ENCODE data around the gene PRDX6.

- no peak for TF ChIP-seq ZSCAN18 (tag by site-specific recombination; IDR thresholded peaks at IDR 0.05)
- TF ChIP-seq ZBTB17 (tag by site-specific recombination; IDR thresholded peaks at IDR 0.05), result no peak
- no peak for TF ChIP-seq ZFP41 (tag by site-specific recombination; IDR thresholded peaks at IDR 0.05; ENCODE audit: borderline replicate concordance)
- no peak for TF ChIP-seq MZF1 (tag by site-specific recombination; IDR thresholded peaks at IDR 0.05; ENCODE audit: borderline replicate concordance)
- TF ChIP-seq, protein P1, sequence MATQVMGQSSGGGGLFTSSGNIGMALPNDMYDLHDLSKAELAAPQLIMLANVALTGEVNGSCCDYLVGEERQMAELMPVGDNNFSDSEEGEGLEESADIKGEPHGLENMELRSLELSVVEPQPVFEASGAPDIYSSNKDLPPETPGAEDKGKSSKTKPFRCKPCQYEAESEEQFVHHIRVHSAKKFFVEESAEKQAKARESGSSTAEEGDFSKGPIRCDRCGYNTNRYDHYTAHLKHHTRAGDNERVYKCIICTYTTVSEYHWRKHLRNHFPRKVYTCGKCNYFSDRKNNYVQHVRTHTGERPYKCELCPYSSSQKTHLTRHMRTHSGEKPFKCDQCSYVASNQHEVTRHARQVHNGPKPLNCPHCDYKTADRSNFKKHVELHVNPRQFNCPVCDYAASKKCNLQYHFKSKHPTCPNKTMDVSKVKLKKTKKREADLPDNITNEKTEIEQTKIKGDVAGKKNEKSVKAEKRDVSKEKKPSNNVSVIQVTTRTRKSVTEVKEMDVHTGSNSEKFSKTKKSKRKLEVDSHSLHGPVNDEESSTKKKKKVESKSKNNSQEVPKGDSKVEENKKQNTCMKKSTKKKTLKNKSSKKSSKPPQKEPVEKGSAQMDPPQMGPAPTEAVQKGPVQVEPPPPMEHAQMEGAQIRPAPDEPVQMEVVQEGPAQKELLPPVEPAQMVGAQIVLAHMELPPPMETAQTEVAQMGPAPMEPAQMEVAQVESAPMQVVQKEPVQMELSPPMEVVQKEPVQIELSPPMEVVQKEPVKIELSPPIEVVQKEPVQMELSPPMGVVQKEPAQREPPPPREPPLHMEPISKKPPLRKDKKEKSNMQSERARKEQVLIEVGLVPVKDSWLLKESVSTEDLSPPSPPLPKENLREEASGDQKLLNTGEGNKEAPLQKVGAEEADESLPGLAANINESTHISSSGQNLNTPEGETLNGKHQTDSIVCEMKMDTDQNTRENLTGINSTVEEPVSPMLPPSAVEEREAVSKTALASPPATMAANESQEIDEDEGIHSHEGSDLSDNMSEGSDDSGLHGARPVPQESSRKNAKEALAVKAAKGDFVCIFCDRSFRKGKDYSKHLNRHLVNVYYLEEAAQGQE (tag by site-specific recombination; IDR thresholded peaks at IDR 0.05), result no peak
- TF ChIP-seq ZBTB1 (tag by site-specific recombination; IDR thresholded peaks at IDR 0.05), result no peak
- TF ChIP-seq, protein P2, sequence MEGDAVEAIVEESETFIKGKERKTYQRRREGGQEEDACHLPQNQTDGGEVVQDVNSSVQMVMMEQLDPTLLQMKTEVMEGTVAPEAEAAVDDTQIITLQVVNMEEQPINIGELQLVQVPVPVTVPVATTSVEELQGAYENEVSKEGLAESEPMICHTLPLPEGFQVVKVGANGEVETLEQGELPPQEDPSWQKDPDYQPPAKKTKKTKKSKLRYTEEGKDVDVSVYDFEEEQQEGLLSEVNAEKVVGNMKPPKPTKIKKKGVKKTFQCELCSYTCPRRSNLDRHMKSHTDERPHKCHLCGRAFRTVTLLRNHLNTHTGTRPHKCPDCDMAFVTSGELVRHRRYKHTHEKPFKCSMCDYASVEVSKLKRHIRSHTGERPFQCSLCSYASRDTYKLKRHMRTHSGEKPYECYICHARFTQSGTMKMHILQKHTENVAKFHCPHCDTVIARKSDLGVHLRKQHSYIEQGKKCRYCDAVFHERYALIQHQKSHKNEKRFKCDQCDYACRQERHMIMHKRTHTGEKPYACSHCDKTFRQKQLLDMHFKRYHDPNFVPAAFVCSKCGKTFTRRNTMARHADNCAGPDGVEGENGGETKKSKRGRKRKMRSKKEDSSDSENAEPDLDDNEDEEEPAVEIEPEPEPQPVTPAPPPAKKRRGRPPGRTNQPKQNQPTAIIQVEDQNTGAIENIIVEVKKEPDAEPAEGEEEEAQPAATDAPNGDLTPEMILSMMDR (tag by site-specific recombination; IDR thresholded peaks at IDR 0.05), result no peak
- TF ChIP-seq ZNF777 (tag by site-specific recombination; IDR thresholded peaks at IDR 0.05; ENCODE audit: borderline replicate concordance), result no peak
- TF ChIP-seq ZNF354C (tag by site-specific recombination; IDR thresholded peaks at IDR 0.05; ENCODE audit: borderline replicate concordance, low read depth), result no peak
- TF ChIP-seq ZNF473 (tag by site-specific recombination; IDR thresholded peaks at IDR 0.05), result no peak
- no peak for TF ChIP-seq ZBTB21 (tag by site-specific recombination; IDR thresholded peaks at IDR 0.05)
- TF ChIP-seq SETDB1 (IDR thresholded peaks at IDR 0.05; ENCODE audit: insufficient read length, low read length), result no peak
Observed at GRCh38 chr1:173430677-173431303, 46.3 kb upstream of the PRDX6 start.
